Lower leg skin (tissue), 4 donors: ENCODE data around the gene LIN7A. TPM values are rescaled to one million over a fixed set of nuclear protein-coding genes. Genes with fewer than 3 reads are reported as not detected.

Experiments
- DNase-seq, 2 donors: peaks; one replicate each; pipeline ENCODE4 v3.0.0-alpha.2; 2019; ENCODE audit warnings: low spot score in 2 of 2
- H3K4me3 ChIP-seq: fragments of 200-600 bp; sonication (generic); 2 replicates; pipeline ENCODE4 v1.5.1; 2017; ENCODE audit warnings: mild to moderate bottlenecking, low read depth; ENCODE audit not compliant: poor library complexity, severe bottlenecking
- POLR2A ChIP-seq, 2 donors: fragments of 450-650 bp; IDR thresholded peaks; one replicate each; pipeline ENCODE4 v1.6.1; 2016 to 2017; ENCODE audit warnings: antibody characterized with exemption in 2 of 2, mild to moderate bottlenecking in 1 of 2, moderate library complexity in 1 of 2
- WGBS, 2 donors: methylation state at CpG; one replicate each; pipeline ENCODE4 v1.1.5; 2018; 5-methylcytosine and 5-hydroxymethylcytosine counted together
- intact Hi-C: fragments of 100-400 bp; cut with DNase I; formaldehyde crosslinking; loops from one replicate; pipeline ENCODE4 v1.15.0; 2023; ENCODE audit warnings: low total_unique reads
- total RNA-seq, 4 donors: library from RNA; depleted of rRNA; stranded (reverse); fragments of >200 nt; gene quantifications; one replicate each; pipeline ENCODE4 v1.1.0, GENCODE V29; 2016
- TF ChIP-seq, protein P1 (sequence below), 3 donors: fragments of 450-650 bp; IDR thresholded peaks; one replicate each; pipeline ENCODE4 v1.5.1; 2016; ENCODE audit warnings: antibody characterized with exemption in 3 of 3, mild to moderate bottlenecking in 3 of 3, moderate library complexity in 2 of 3

The LIN7A gene
- total RNA-seq, 4 donors from 2014 or later, result 0.34 to 3.8 (median 0.64) TPM

DNA sequence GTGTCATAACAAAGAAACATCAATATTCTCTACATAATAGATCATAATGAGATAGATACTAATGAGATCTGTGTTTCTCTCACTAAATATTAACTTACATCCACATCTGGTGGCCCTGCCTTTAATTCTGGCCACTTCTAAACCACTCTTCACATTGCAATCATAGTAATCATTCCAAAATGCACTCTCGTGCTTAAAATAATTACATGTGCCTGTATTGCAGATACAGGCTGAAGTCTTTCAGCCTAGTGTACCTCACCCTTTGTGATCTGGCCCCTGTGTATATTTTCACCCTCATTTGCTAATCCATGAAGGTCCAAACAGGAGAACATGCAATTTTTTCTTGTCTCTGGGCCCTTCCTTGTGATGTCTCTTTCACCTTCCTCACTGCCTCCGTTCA lies 108.0 kb downstream of the LIN7A start:
- WGBS, 2 donors, result 85 to 86% methylated on average over 2 of the region's 2 CpGs
- no peak overlapping the region for H3K4me3 ChIP-seq
- TF ChIP-seq, protein P1, sequence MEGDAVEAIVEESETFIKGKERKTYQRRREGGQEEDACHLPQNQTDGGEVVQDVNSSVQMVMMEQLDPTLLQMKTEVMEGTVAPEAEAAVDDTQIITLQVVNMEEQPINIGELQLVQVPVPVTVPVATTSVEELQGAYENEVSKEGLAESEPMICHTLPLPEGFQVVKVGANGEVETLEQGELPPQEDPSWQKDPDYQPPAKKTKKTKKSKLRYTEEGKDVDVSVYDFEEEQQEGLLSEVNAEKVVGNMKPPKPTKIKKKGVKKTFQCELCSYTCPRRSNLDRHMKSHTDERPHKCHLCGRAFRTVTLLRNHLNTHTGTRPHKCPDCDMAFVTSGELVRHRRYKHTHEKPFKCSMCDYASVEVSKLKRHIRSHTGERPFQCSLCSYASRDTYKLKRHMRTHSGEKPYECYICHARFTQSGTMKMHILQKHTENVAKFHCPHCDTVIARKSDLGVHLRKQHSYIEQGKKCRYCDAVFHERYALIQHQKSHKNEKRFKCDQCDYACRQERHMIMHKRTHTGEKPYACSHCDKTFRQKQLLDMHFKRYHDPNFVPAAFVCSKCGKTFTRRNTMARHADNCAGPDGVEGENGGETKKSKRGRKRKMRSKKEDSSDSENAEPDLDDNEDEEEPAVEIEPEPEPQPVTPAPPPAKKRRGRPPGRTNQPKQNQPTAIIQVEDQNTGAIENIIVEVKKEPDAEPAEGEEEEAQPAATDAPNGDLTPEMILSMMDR (IDR thresholded peaks at IDR 0.05), result no peak
- TF ChIP-seq POLR2A (IDR thresholded peaks at IDR 0.05), result no peak
- intact Hi-C loops, result no loop called here
- DNase-seq, result no peak

DNA sequence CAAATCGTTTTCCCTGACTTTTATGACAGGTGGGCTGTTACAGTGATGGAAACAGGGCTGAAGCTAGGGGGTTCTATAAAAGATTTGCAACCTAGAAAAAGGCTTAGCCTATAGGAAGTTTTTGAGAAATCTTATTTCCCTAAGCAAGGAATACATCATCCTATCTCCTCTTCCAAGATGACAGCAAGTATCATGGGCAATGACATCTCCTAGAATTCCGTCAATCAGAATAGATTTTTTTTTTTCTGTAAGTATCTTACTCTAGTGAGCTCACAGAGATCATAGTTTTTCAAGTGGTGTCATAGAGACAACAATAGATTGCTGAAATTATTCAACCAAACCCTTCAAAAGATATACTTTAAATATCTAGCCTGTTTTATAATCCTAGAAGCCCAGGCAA lies 112.2 kb downstream of the LIN7A start:
- WGBS, 2 donors, result 64 to 69% methylated on average over 2 of the region's 2 CpGs
- no peak for DNase-seq
- TF ChIP-seq, protein P1 (IDR thresholded peaks at IDR 0.05), result no peak
- TF ChIP-seq POLR2A (IDR thresholded peaks at IDR 0.05), result no peak
- intact Hi-C loops, result no loop called here
- H3K4me3 ChIP-seq, result no peak overlapping the region

DNA sequence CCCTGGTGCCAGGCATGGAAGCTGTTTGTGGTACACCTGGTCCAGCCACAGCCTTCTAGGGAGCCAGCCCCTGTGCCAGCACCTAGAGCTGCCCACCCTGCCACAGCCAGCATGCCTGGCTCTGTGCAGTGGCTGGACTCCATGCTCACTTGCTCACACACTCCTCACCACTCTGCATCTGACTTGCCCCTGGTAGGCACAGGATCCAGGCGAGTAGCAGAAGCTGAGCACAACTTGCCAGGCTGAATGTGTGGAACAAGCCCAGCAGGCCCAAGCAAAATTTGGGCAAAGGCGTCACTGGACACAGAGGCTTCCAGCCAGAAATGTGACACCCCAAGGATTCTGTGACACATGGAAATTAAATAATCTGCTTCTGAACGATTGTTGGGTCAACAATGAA lies 114.3 kb downstream of the LIN7A start:
- no peak for DNase-seq
- no peak for TF ChIP-seq POLR2A (IDR thresholded peaks at IDR 0.05)
- TF ChIP-seq, protein P1 (IDR thresholded peaks at IDR 0.05), result no peak
- intact Hi-C loops, result no loop called here
- 67 to 69% methylated on average over 3 of the region's 3 CpGs for WGBS, 2 donors
- H3K4me3 ChIP-seq, result no peak overlapping the region

DNA sequence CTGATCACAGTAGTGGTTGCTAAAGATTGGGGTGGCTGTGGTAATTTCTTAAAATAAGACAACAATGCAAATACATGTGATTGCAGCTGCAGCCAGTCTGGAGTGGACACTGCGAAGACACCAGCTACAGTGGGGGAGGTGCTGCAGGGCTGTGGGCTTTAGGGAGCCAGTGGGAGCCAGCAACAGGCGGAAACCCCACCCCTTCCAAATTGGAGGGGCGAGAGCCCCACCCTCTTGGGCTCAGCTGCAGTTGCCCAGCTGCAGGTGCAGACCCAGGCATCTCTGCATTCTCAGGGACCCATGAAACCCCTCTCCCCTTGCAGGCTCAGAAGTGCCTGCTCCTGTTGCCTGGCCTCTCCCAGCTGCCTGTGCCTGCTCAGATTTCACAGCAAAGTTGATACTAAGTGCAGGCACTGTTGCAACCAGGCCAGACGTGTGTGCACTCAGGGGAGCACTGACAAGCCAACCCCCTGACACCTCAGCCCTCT lies 116.2 kb downstream of the LIN7A start:
- TF ChIP-seq, protein P1 (IDR thresholded peaks at IDR 0.05), result no peak
- TF ChIP-seq POLR2A (IDR thresholded peaks at IDR 0.05), result no peak
- WGBS, 2 donors, result 84 to 87% methylated on average over 4 of the region's 4 CpGs

DNA sequence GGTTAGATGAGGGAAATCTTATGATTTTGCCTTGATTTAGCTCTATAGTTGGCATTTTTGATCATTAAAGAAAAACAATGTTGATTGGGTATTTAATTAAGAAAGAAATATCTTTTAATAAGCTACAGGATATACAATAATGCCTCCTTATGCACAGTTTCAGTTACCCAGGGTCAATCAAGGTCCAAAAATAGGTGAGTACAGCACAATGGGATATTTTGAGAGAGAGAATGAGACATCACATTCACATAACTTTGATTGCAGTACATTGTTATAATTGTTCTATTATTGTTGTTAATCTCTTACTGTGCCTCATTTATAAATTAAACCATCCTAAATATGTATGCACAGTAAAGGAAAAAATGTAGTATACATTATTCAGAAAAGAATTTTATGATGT lies 118.9 kb downstream of the LIN7A start:
- no peak overlapping the region for H3K4me3 ChIP-seq
- TF ChIP-seq POLR2A (IDR thresholded peaks at IDR 0.05), result no peak
- TF ChIP-seq, protein P1 (IDR thresholded peaks at IDR 0.05), result no peak
- DNase-seq, result no peak
- intact Hi-C loops, result no loop called here

More for the DNA sequence above, 116.2 kb downstream of the LIN7A start:
- intact Hi-C loops, result no loop called here
- DNase-seq, result no peak
- H3K4me3 ChIP-seq, result no peak overlapping the region

DNA sequence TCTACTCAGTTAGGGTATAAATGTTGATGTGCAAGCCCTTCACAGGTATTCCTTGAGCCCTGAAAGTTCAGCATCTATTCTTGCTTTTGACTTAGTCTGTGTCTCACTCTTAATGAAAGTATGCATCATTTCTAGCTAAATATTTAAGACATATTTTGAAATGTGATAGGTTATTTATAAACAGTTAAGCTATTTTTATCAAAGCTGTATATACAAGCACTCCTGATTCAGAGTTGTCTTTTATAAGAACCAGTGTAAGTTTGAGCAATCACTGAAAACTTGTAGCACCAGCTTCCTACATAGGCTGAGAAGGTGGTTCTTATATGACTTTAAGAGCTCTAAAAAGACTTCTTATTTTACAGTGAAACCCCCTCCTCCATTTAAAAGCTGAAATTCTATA lies 122.4 kb downstream of the LIN7A start:
- no peak for TF ChIP-seq POLR2A (IDR thresholded peaks at IDR 0.05)
- TF ChIP-seq, protein P1 (IDR thresholded peaks at IDR 0.05), result no peak
- DNase-seq, result no peak
- intact Hi-C loops, result no loop called here
- H3K4me3 ChIP-seq, result no peak overlapping the region
